HepG2 (cell line): ENCODE data around the gene NUCB1. TPM values are rescaled to one million over a fixed set of nuclear protein-coding genes. Genes with fewer than 3 reads are reported as not detected.

Experiments used
- CBFB ChIP-seq: sonication (generic); formaldehyde crosslinking; IDR thresholded peaks from 2 replicates; pipeline ENCODE4 v1.4.0; 2020; ENCODE audit warnings: missing genetic modification reagents
- CCAR2 ChIP-seq: fragments of 200-400 bp; formaldehyde crosslinking; optimal IDR thresholded peaks from 2 replicates; pipeline ENCODE3; 2018; ENCODE audit warnings: low read depth, mild to moderate bottlenecking, low read length, moderate library complexity
- FIP1L1 ChIP-seq: fragments of 200-400 bp; formaldehyde crosslinking; IDR thresholded peaks from 2 replicates; pipeline ENCODE4 v1.6.1; 2018; ENCODE audit warnings: low read depth, mild to moderate bottlenecking, low read length, moderate library complexity, borderline replicate concordance; ENCODE audit not compliant: insufficient read depth
- FOXA1 ChIP-seq, 2 experiments: fragments of 450-650 bp in 1 of 2; sonication (generic) in 1 of 2; formaldehyde crosslinking in 1 of 2; IDR thresholded peaks; 2 replicates each; pipeline versions ENCODE4 v1.4.0 to v1.6.1; 2016 to 2020; ENCODE audit warnings: missing genetic modification reagents in 1 of 2
- KAT8 ChIP-seq: IDR thresholded peaks from 2 replicates; pipeline ENCODE4 v1.6.1; 2016; ENCODE audit warnings: missing genetic modification reagents, missing compliant biosample characterization
- PAF1 ChIP-seq: IDR thresholded peaks from 2 replicates; pipeline ENCODE4 v1.6.1; 2016; ENCODE audit warnings: missing genetic modification reagents, missing compliant biosample characterization
- RBAK ChIP-seq: sonication (generic); formaldehyde crosslinking; IDR thresholded peaks from 2 replicates; pipeline ENCODE4 v1.5.1; 2020; ENCODE audit warnings: mild to moderate bottlenecking, missing genetic modification reagents
- SRSF1 ChIP-seq: fragments of 200-400 bp; formaldehyde crosslinking; optimal IDR thresholded peaks from 2 replicates; pipeline ENCODE3; 2017; ENCODE audit warnings: mild to moderate bottlenecking, low read depth, low read length, moderate library complexity
- TEAD3 ChIP-seq: optimal IDR thresholded peaks from 2 replicates; pipeline ENCODE3; 2016; ENCODE audit warnings: borderline replicate concordance
- ZFP36L1 ChIP-seq: sonication (generic); formaldehyde crosslinking; IDR thresholded peaks from 2 replicates; pipeline ENCODE4 v1.8.0; 2022; ENCODE audit warnings: mild to moderate bottlenecking, missing genetic modification reagents, moderate library complexity
- ZMYM2 ChIP-seq: sonication (generic); formaldehyde crosslinking; IDR thresholded peaks from 2 replicates; pipeline ENCODE4 v1.8.0; 2022; ENCODE audit warnings: mild to moderate bottlenecking, missing genetic modification reagents
- ZNF138 ChIP-seq: sonication (generic); formaldehyde crosslinking; IDR thresholded peaks from 2 replicates; pipeline ENCODE4 v1.5.0; 2020; ENCODE audit warnings: mild to moderate bottlenecking, low read depth, missing genetic modification reagents
- ZNF30 ChIP-seq: sonication (generic); formaldehyde crosslinking; IDR thresholded peaks from 2 replicates; pipeline ENCODE4 v1.5.0; 2020; ENCODE audit warnings: mild to moderate bottlenecking, missing genetic modification reagents
- ZNF556 ChIP-seq: sonication (generic); formaldehyde crosslinking; IDR thresholded peaks from 2 replicates; pipeline ENCODE4 v1.4.0; 2020; ENCODE audit warnings: mild to moderate bottlenecking, missing genetic modification reagents, borderline replicate concordance
- ZNF670 ChIP-seq: sonication (generic); formaldehyde crosslinking; IDR thresholded peaks from 2 replicates; pipeline ENCODE4 v1.8.0; 2022; ENCODE audit warnings: mild to moderate bottlenecking, missing genetic modification reagents, borderline replicate concordance
- ZSCAN31 ChIP-seq: sonication (generic); formaldehyde crosslinking; IDR thresholded peaks from 2 replicates; pipeline ENCODE4 v1.5.0; 2020; ENCODE audit warnings: low read depth, mild to moderate bottlenecking, missing genetic modification reagents
- polyA plus RNA-seq, 8 experiments: library from polyadenylated mRNA; depleted of rRNA in 3 of 8; stranded (reverse) in 7 of 8; unstranded in 1 of 8; fragments of >200 nt; fragmentation: Illumina TruSeq in 4 of 8; extraction: Trizol in 4 of 8; gene quantifications; 2 replicates each; pipeline versions ENCODE4 v1.2.1 to v1.2.3, GENCODE V29; 2011 to 2016; ENCODE audit warnings: low read depth in 4 of 8, missing spikeins in 1 of 8, mixed read lengths in 1 of 8; ENCODE audit not compliant: insufficient read depth in 1 of 8
- total RNA-seq, 5 experiments: library from RNA; depleted of rRNA; stranded (reverse); fragments of >200 nt; fragmentation: Illumina TruSeq; extraction: Trizol; gene quantifications; 2 replicates each; pipeline ENCODE4 v1.2.3, GENCODE V29; 2016; ENCODE audit warnings: low read depth in 1 of 5
- TF ChIP-seq, protein P1 (sequence below): sonication (generic); formaldehyde crosslinking; IDR thresholded peaks from 2 replicates; pipeline ENCODE4 v1.4.0; 2020; ENCODE audit warnings: missing genetic modification reagents, borderline replicate concordance
- TF ChIP-seq, protein P2 (sequence below): sonication (generic); formaldehyde crosslinking; IDR thresholded peaks from 2 replicates; pipeline ENCODE4 v1.4.0; 2020; ENCODE audit warnings: missing genetic modification reagents
- TF ChIP-seq, protein P3 (sequence below): sonication (generic); formaldehyde crosslinking; IDR thresholded peaks from 2 replicates; pipeline ENCODE4 v1.4.0; 2020; ENCODE audit warnings: missing genetic modification reagents
- TF ChIP-seq, protein P4 (sequence below): sonication (generic); formaldehyde crosslinking; IDR thresholded peaks from 2 replicates; pipeline ENCODE4 v1.8.0; 2022; ENCODE audit warnings: missing genetic modification reagents, mild to moderate bottlenecking, borderline replicate concordance

NUCB1 gene
- total and polyA plus RNA-seq, 2 of the 13 experiments (the other 11 are each of a cell fraction or from before 2014, with no cell fraction given) = 82.3 to 106 TPM

DNA sequence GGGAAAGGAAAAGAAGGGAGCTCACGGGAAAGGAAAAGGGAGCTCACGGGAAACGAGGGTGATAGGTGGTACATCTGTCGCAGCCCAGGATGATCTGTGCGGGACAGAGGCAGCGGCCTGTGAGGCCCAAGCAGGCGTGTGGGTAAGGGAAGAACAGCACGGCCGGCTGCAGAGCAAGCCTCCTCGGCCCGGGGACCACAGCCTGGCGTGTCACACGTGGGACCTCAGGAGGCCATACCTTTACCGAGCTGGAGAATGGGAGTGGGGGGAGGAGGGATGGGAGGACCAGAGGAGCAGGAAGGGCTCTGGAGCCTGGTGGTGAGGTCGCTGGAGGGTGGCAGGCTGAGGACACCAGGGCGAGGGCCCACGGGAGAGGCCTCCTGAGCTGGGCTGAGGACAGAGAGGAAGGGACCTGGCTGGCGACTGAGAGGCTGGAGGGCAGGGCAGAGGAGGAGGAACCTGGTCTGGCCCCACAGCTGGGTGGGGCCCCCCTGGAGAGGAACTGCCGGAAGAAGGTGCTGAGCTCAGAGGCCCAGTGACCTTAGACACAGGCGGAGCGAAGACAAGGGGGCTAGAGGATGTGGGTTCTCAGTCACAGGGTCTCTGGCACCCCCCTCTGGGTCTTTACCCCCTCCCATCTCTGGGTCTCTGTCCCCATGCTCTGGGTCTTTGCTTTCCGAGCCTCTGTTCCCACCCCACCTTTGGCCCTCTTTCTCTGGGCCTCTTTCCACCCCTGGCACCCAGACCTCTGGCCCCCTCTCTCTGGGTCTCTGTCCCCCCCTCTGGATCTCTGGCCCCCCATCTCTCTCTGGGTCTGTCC, 62.1 kb downstream of the NUCB1 start (continued):
- TF ChIP-seq, protein P1, sequence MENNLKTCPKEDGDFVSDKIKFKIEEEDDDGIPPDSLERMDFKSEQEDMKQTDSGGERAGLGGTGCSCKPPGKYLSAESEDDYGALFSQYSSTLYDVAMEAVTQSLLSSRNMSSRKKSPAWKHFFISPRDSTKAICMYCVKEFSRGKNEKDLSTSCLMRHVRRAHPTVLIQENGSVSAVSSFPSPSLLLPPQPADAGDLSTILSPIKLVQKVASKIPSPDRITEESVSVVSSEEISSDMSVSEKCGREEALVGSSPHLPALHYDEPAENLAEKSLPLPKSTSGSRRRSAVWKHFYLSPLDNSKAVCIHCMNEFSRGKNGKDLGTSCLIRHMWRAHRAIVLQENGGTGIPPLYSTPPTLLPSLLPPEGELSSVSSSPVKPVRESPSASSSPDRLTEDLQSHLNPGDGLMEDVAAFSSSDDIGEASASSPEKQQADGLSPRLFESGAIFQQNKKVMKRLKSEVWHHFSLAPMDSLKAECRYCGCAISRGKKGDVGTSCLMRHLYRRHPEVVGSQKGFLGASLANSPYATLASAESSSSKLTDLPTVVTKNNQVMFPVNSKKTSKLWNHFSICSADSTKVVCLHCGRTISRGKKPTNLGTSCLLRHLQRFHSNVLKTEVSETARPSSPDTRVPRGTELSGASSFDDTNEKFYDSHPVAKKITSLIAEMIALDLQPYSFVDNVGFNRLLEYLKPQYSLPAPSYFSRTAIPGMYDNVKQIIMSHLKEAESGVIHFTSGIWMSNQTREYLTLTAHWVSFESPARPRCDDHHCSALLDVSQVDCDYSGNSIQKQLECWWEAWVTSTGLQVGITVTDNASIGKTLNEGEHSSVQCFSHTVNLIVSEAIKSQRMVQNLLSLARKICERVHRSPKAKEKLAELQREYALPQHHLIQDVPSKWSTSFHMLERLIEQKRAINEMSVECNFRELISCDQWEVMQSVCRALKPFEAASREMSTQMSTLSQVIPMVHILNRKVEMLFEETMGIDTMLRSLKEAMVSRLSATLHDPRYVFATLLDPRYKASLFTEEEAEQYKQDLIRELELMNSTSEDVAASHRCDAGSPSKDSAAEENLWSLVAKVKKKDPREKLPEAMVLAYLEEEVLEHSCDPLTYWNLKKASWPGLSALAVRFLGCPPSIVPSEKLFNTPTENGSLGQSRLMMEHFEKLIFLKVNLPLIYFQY (CRISPR knock-in tag) = peak; percentile 90
- peak; percentile 69; the same call in 1 of the 2 replicates for TF ChIP-seq ZNF138 (CRISPR knock-in tag)
- 0 out of 2 replicates have a peak, but pooled peaks have one; percentile 52 for TF ChIP-seq ZNF670 (CRISPR knock-in tag)
- TF ChIP-seq FIP1L1 = peak; percentile 95; the same call in 1 of the 2 replicates
- no peak for TF ChIP-seq RBAK (CRISPR knock-in tag)
- TF ChIP-seq ZNF30 (CRISPR knock-in tag) = 0 out of 2 replicates have a peak, but pooled peaks have one; percentile 25
- peak; percentile 72 for TF ChIP-seq KAT8 (CRISPR knock-in tag)
- no peak for TF ChIP-seq FOXA1 (IDR thresholded peaks at IDR 0.05)
- TF ChIP-seq FOXA1 (CRISPR knock-in tag; IDR thresholded peaks at IDR 0.05) = no peak
- TF ChIP-seq, protein P2, sequence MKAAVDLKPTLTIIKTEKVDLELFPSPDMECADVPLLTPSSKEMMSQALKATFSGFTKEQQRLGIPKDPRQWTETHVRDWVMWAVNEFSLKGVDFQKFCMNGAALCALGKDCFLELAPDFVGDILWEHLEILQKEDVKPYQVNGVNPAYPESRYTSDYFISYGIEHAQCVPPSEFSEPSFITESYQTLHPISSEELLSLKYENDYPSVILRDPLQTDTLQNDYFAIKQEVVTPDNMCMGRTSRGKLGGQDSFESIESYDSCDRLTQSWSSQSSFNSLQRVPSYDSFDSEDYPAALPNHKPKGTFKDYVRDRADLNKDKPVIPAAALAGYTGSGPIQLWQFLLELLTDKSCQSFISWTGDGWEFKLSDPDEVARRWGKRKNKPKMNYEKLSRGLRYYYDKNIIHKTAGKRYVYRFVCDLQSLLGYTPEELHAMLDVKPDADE (CRISPR knock-in tag) = 0 out of 2 replicates have a peak, but pooled peaks have one; percentile 81
- peak; percentile 51 for TF ChIP-seq TEAD3 (CRISPR knock-in tag)
- peak; percentile 88; the same call in 1 of the 2 replicates for TF ChIP-seq ZNF556
- TF ChIP-seq CBFB (CRISPR knock-in tag) = peak; percentile 49; the same call in 1 of the 2 replicates
- TF ChIP-seq PAF1 = peak; percentile 93
- peak; percentile 80; the same call in 1 of the 2 replicates for TF ChIP-seq ZMYM2 (CRISPR knock-in tag)
- peak; percentile 36 for TF ChIP-seq CCAR2
- TF ChIP-seq ZSCAN31 = peak; percentile 49; the same call in 1 of the 2 replicates
- TF ChIP-seq, protein P3, sequence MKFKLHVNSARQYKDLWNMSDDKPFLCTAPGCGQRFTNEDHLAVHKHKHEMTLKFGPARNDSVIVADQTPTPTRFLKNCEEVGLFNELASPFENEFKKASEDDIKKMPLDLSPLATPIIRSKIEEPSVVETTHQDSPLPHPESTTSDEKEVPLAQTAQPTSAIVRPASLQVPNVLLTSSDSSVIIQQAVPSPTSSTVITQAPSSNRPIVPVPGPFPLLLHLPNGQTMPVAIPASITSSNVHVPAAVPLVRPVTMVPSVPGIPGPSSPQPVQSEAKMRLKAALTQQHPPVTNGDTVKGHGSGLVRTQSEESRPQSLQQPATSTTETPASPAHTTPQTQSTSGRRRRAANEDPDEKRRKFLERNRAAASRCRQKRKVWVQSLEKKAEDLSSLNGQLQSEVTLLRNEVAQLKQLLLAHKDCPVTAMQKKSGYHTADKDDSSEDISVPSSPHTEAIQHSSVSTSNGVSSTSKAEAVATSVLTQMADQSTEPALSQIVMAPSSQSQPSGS = peak; percentile 79
- peak; percentile 94 for TF ChIP-seq SRSF1
- peak; percentile 66; the same call in 1 of the 2 replicates for TF ChIP-seq ZFP36L1 (CRISPR knock-in tag)
- TF ChIP-seq, protein P4, sequence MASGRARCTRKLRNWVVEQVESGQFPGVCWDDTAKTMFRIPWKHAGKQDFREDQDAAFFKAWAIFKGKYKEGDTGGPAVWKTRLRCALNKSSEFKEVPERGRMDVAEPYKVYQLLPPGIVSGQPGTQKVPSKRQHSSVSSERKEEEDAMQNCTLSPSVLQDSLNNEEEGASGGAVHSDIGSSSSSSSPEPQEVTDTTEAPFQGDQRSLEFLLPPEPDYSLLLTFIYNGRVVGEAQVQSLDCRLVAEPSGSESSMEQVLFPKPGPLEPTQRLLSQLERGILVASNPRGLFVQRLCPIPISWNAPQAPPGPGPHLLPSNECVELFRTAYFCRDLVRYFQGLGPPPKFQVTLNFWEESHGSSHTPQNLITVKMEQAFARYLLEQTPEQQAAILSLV = peak; percentile 82; the same call in 1 of the 2 replicates
